Measurements from ENCODE around the gene ALDOB.

Gene ALDOB

GRCh38 chr9:101417389-101417788, 18.2 kb downstream of the ALDOB start:
- H3K4me3 ChIP-seq (replicated peaks; ENCODE audit: low read depth, low read length), result no peak overlapping the region
- no peak for DNase-seq (ENCODE audit: extremely low read depth, insufficient read length)
- no peak for TF ChIP-seq CTCF (IDR thresholded peaks at IDR 0.05; ENCODE audit: insufficient read depth, low read length, poor library complexity, severe bottlenecking)
- no peaks in the 10 kb centered on the region for H3K36me3 ChIP-seq (ENCODE audit: control insufficient read depth, insufficient read depth, low read length)
- H3K27me3 ChIP-seq (replicated peaks; ENCODE audit: control insufficient read depth, insufficient read depth, low read length), result no peaks in the 10 kb centered on the region

- Histone ChIP-seq H3K27me3 (replicated peaks; ENCODE audit: control insufficient read depth, insufficient read depth, low read length) (no peaks in the 10 kb centered on the region), H3K36me3 (ENCODE audit: control insufficient read depth, insufficient read depth, low read length) (no peaks in the 10 kb centered on the region), H3K4me3 (replicated peaks; ENCODE audit: low read depth, low read length) (no peak overlapping the region)
- no peak for DNase-seq (ENCODE audit: extremely low read depth, insufficient read length)
- no peak for TF ChIP-seq CTCF (IDR thresholded peaks at IDR 0.05; ENCODE audit: insufficient read depth, low read length, poor library complexity, severe bottlenecking)
Observed at GRCh38 chr9:101415578-101415977, 20.0 kb downstream of the ALDOB start.

- Histone ChIP-seq H3K27me3 (replicated peaks; ENCODE audit: control insufficient read depth, insufficient read depth, low read length) (no peaks in the 10 kb centered on the region), H3K36me3 (ENCODE audit: control insufficient read depth, insufficient read depth, low read length) (no peaks in the 10 kb centered on the region), H3K4me3 (replicated peaks; ENCODE audit: low read depth, low read length) (no peak overlapping the region)
- no peak for DNase-seq (ENCODE audit: extremely low read depth, insufficient read length)
- TF ChIP-seq CTCF (IDR thresholded peaks at IDR 0.05; ENCODE audit: insufficient read depth, low read length, poor library complexity, severe bottlenecking), result no peak
Observed at GRCh38 chr9:101414839-101415238, 20.7 kb downstream of the ALDOB start.

GRCh38 chr9:101409079-101409477, 26.5 kb downstream of the ALDOB start:
- Histone ChIP-seq H3K36me3 (ENCODE audit: control insufficient read depth, insufficient read depth, low read length) (peaks cover 10% of the 10 kb centered on the region), H3K4me3 (replicated peaks; ENCODE audit: low read depth, low read length) (no peak overlapping the region), H3K27me3 (replicated peaks; ENCODE audit: control insufficient read depth, insufficient read depth, low read length) (no peaks in the 10 kb centered on the region)
- TF ChIP-seq CTCF (IDR thresholded peaks at IDR 0.05; ENCODE audit: insufficient read depth, low read length, poor library complexity, severe bottlenecking), result no peak
- DNase-seq (ENCODE audit: extremely low read depth, insufficient read length), result no peak

GRCh38 chr9:101408374-101409078, 27.0 kb downstream of the ALDOB start:
- no peak overlapping the region for H3K4me3 ChIP-seq (replicated peaks; ENCODE audit: low read depth, low read length)
- H3K36me3 ChIP-seq (ENCODE audit: control insufficient read depth, insufficient read depth, low read length), result peaks cover 10% of the 10 kb centered on the region
- no peak for DNase-seq (ENCODE audit: extremely low read depth, insufficient read length)
- no peak for TF ChIP-seq CTCF (IDR thresholded peaks at IDR 0.05; ENCODE audit: insufficient read depth, low read length, poor library complexity, severe bottlenecking)
- no peaks in the 10 kb centered on the region for H3K27me3 ChIP-seq (replicated peaks; ENCODE audit: control insufficient read depth, insufficient read depth, low read length)

All from GM06990 (cell line).